T-helper 2 cell treated with Interferon-gamma antibody and Interleukin-4, amounts not matched to agents 100 ng/mL and 5 ng/mL, for 36 hours (primary cell): ENCODE data around the gene CEBPB. TPM values are rescaled to one million over a fixed set of nuclear protein-coding genes. Genes with fewer than 3 reads are reported as not detected.
"Not testable (repeated sequence)": the region's sequence is repeated elsewhere in the genome, so short reads cannot be mapped to it uniquely, and the experiment has no call there.

Experiments used
- intact Hi-C: fragments of 100-400 bp; cut with micrococcal nuclease; formaldehyde crosslinking; loops from one replicate; pipeline ENCODE4 v1.15.1; 2023
- total RNA-seq: library from RNA; stranded (reverse); gene quantifications from 2 replicates; pipeline ENCODE4 v1.2.3, GENCODE V29; 2022

The CEBPB gene
- total RNA-seq, 1 donor from 2014 or later, result 19.5 TPM

DNA sequence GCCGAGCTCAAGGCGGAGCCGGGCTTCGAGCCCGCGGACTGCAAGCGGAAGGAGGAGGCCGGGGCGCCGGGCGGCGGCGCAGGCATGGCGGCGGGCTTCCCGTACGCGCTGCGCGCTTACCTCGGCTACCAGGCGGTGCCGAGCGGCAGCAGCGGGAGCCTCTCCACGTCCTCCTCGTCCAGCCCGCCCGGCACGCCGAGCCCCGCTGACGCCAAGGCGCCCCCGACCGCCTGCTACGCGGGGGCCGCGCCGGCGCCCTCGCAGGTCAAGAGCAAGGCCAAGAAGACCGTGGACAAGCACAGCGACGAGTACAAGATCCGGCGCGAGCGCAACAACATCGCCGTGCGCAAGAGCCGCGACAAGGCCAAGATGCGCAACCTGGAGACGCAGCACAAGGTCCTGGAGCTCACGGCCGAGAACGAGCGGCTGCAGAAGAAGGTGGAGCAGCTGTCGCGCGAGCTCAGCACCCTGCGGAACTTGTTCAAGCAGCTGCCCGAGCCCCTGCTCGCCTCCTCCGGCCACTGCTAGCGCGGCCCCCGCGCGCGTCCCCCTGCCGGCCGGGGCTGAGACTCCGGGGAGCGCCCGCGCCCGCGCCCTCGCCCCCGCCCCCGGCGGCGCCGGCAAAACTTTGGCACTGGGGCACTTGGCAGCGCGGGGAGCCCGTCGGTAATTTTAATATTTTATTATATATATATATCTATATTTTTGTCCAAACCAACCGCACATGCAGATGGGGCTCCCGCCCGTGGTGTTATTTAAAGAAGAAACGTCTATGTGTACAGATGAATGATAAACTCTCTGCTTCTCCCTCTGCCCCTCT, 1.1 kb downstream of the CEBPB start:
- intact Hi-C loops, result loop anchor here (1.0 to 5.0 kb wide), 5 partner anchors 79 to 541 kb away; partner anchors contain the start of genes PARD6B, PTPN1 and UBE2V1

DNA sequence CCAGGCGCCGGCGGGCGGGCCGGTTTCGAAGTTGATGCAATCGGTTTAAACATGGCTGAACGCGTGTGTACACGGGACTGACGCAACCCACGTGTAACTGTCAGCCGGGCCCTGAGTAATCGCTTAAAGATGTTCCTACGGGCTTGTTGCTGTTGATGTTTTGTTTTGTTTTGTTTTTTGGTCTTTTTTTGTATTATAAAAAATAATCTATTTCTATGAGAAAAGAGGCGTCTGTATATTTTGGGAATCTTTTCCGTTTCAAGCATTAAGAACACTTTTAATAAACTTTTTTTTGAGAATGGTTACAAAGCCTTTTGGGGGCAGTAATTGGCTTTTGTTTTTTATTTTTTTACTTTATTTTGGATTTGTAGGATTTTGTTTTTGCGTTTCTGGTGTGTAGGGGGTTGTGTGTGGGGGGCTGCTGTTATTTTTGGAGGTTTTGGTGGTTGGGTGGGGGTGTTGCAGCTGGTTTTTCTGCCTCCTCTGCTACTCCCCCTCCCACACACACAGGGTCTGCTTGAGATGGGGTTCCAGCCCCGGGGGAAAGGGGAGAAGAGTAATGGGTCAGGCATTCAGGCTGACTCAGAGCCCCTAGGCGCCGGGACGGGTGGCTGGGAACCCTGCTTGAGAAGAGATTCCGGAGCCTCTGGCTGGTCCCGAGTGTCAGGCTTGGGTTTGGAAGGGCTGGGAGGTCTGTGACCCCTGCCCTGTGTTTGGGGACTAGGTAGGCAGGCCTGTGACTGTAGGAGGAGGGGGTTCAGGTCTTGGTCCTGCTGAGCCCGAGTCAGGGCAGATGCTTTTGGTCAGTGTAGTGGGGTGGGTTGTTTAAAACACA, 2.0 kb downstream of the CEBPB start:
- intact Hi-C loops, result loop anchor here (2.0 to 5.0 kb wide), 2 partner anchors 146 to 540 kb away; partner anchors contain the start of gene PARD6B

GRCh38 chr20:50193199-50193835, 2.7 kb downstream of the CEBPB start:
- intact Hi-C loops, result loop anchor here (2.0 to 5.0 kb wide), 2 partner anchors 145 to 539 kb away; partner anchors contain the start of gene PARD6B

DNA sequence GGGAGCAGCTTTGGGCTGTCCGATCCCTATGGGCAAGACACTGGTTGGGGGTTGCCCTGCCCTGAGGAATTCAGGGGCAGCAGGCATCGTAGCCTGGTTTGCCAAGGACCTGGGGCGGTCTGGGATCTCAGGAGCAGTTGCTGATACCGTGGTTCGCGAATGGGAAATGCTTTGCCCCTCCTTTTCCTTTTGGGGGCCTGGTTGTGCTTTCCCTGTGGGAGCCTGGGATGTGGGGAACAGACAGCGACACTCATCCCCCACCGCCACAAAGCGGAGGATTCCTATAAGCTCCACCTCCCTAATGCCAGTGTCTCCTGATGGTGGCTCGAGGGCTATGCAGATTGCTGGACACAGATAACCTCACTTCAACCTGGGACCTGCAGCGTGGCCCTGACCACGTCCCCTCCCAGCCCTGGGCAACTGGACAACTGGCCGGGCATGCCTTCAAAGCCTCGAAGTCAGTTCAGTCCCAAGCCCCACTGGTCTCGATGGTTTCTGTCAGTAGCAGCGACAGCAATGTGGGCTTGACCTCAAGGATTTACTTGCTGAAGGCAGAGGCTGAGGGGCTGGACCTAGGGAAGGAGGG, 3.3 kb downstream of the CEBPB start:
- intact Hi-C loops, result loop anchor here (2.0 to 5.0 kb wide), 2 partner anchors 145 to 538 kb away; partner anchors contain the start of gene PARD6B

- intact Hi-C loops, result loop anchor here (5.0 kb wide), 1 partner anchor 538 kb away; the partner anchor contains the start of gene PARD6B
Measured at GRCh38 chr20:50194422-50194830, 3.8 kb downstream of the CEBPB start.

DNA sequence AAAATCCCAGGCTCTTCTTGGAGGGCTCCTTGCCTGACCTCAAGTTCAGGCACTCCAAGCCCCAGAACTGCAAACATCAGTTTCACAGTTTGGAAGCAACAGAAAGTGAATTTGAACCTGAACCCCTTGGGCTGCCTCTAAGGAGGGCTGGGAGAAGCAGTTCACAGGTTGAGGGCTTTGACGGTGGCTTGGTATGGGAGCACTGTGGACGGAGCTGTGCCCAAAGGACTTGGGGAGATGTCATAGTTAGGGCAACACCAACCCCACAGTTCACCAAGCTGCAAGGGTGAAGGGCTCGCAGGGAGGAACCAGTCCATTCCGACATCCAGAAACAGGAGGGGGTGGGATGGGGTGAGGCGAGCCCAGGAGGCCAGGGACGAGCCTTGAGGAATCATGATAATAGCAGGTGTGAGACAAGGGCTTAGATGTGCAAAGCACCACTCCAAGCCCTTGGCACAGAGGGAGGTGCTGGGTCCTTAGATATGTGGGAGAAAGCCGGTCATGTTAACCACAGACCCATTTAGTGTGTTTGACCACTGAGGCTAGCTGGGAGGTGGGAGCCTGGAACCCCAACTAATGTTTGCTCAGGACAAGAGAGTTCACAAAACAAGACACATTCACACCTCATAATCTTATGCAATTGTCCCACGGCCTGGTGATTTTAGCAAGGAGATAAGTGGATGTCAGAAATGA, 4.3 kb downstream of the CEBPB start:
- intact Hi-C loops, result loop anchor here (5.0 kb wide), 1 partner anchor 537 kb away; the partner anchor contains the start of gene PARD6B

GRCh38 chr20:50195524-50196120, 5.0 kb downstream of the CEBPB start:
- intact Hi-C loops, result no loop called here

DNA sequence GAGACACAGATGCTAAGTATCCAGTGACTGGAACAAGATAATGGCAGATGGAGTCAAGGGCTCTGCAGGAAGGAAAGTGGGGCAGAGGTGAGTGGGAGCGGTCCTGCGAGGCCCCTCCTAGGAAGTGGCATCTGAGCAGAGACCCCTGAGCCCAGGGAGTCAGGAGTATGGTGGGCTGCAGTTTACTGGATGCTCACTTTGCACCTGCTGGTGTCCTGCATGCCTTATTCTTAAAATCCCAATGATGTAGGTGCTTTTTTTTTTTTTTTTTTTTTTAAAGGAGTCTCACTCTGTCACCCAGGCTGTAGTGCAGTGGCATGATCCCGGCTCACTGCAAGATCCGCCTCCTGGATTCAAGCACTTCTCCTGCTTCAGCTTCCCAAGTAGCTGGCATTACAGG, 5.6 kb downstream of the CEBPB start:
- intact Hi-C loops, result no loop called here

GRCh38 chr20:50196896-50197295, 6.3 kb downstream of the CEBPB start:
- intact Hi-C loops, result no loop called here

- intact Hi-C loops, result no loop called here
Measured at GRCh38 chr20:50197463-50198179, 7.0 kb downstream of the CEBPB start.

DNA sequence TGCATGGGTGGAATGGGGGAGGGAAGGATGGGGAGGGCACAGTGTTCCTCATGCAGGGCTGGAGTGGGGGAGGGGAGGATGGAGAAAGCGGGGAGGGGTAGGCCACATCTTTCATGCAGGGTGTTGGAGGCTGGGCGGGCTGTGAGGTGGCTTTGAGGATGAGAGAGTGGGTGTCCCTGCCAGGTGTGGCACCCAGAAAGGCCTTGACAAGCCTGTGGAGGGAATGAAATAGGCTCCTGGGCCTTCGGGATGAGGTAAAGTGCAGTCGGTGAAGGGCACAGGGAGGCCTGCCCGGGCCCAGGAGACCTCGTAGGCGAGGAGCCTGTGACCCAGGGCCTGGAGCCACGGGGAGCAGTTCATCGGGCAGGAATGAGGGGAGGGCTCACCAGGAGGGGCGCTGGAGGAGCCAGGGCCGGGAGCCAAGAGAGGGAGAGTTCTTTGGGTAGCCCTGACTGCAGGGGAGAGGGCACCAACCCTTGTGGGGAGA, 7.6 kb downstream of the CEBPB start:
- intact Hi-C loops, result no loop called here

- intact Hi-C loops, result no loop called here
Measured at GRCh38 chr20:50198716-50199115, 8.1 kb downstream of the CEBPB start.

DNA sequence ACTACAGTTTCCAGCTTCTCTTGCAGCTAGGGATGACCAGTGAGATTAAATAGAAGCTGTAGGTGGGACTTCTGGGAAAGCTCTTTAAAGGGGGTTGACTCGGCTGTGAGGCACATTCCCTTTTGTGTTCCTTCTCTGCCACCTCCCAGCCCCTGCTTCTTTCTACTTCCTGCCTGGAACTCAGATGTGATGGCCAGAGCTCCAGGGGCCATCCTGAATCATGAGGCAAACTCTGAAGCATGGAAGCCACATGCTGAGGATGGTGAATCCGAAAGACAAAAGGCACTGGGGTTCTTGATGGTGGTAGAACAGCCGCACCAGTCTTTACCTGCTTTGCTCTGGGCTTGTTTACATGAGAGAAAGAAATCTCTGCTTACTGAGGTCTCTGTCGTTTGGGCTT, 9.1 kb downstream of the CEBPB start:
- intact Hi-C loops, result no loop called here

DNA sequence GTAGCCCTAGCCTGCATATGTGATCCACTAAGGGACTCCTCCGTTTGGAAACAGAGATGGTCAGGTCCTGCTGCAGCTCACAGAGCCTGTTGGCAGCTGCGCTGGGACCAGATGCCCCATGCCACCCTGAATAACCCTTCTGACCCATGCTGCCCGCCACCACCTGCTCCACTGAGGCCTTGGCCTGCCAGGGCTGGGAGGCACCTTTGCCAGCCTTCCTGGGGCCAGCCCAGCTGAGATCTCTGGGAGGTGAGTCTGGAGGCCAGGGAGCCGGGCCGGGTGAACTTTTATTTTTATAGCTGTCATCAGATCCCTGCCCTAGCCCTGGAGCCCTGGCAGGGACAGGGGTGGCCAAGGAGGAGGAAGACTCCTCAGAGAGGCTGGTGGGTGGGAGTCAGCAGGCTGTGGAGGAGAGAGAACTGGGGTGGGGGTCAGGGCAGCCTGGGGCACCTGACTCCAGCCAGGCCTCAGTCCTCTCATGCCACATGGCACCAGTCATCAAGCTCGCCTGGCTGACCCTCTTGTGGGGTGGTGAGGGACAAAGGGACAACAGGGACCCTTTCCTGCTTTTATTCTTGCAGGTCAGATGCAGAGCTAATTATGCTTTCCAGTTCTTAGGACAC, 10.0 kb downstream of the CEBPB start:
- intact Hi-C loops, result no loop called here

GRCh38 chr20:50201710-50202109, 11.1 kb downstream of the CEBPB start:
- intact Hi-C loops, result not testable (repeated sequence)

GRCh38 chr20:50202677-50203076, 12.0 kb downstream of the CEBPB start:
- intact Hi-C loops, result no loop called here

GRCh38 chr20:50203951-50204937, 13.6 kb downstream of the CEBPB start:
- intact Hi-C loops, result no loop called here
